Panc1 (cell line): ENCODE data around the gene BMAL1. TPM values are rescaled to one million over a fixed set of nuclear protein-coding genes. Genes with fewer than 3 reads are reported as not detected.

Source experiments
- ATAC-seq: fragments of 200-7000 bp; cut with Tn5 transposase; 2 replicates; pipeline ENCODE4 v1.9.1; 2020; ENCODE audit warnings: mild to moderate bottlenecking, moderate library complexity
- BruUV-seq: library from RNA; stranded (reverse); fragments of 400-500 nt; replicated peaks from 2 replicates; lab custom pipeline; 2021; lab: Mats Ljungman, UMichigan
- CTCF ChIA-PET: fragments of 300-600 bp; sonication (Branson Sonifier 250); formaldehyde crosslinking; loops from one replicate; lab custom pipeline; 2022; ENCODE audit warnings: antibody characterized with exemption; lab: Charles Lee
- POLR2A ChIA-PET: fragments of 300-600 bp; sonication (Branson Sonifier 250); formaldehyde crosslinking; loops from one replicate; lab custom pipeline; 2022; ENCODE audit warnings: antibody characterized with exemption; lab: Charles Lee
- DNase-seq: peaks from one replicate; pipeline ENCODE4 v3.0.0-alpha.2; 2010; ENCODE audit warnings: low read depth, low spot score
- H3K27ac ChIP-seq: 2 replicates; pipeline ENCODE4 v1.5.1; 2011; ENCODE audit warnings: mild to moderate bottlenecking, low read length, inconsistent platforms
- H3K27me3 ChIP-seq: fragments of 200-500 bp; sonication (Bioruptor generic); 2 replicates; pipeline ENCODE4 v1.6.0; 2014; ENCODE audit warnings: low read length, inconsistent platforms; ENCODE audit not compliant: control insufficient read depth, insufficient read depth
- H3K36me3 ChIP-seq: fragments of 200-500 bp; sonication (Bioruptor generic); 2 replicates; pipeline ENCODE4 v1.5.1; 2014; ENCODE audit warnings: inconsistent platforms, mild to moderate bottlenecking, low read length, moderate library complexity; ENCODE audit not compliant: control insufficient read depth, insufficient read depth
- H3K4me1 ChIP-seq: 2 replicates; pipeline ENCODE4 v1.5.1; 2011; ENCODE audit warnings: inconsistent platforms, mild to moderate bottlenecking, low read length, moderate library complexity; ENCODE audit not compliant: control insufficient read depth, insufficient read depth
- H3K4me3 ChIP-seq, 2 experiments: 2 replicates each; pipeline ENCODE4 v1.5.1; 2011 to 2012; ENCODE audit warnings: low read depth in 2 of 2, low read length in 2 of 2, mild to moderate bottlenecking in 2 of 2, inconsistent platforms in 1 of 2, moderate library complexity in 1 of 2
- H3K9me3 ChIP-seq: fragments of 200-500 bp; sonication (Bioruptor generic); 2 replicates; pipeline ENCODE4 v1.5.1; 2014; ENCODE audit warnings: low read depth, mild to moderate bottlenecking, inconsistent platforms, low read length, moderate library complexity; ENCODE audit not compliant: control insufficient read depth, insufficient read depth
- POLR2AphosphoS5 ChIP-seq: IDR thresholded peaks from 2 replicates; pipeline ENCODE4 v1.6.1; 2012; ENCODE audit warnings: mild to moderate bottlenecking, low read depth, low read length, moderate library complexity
- REST ChIP-seq, 2 experiments: IDR thresholded peaks; 2 replicates each; pipeline ENCODE4 v1.6.1; 2011 to 2012; ENCODE audit warnings: low read depth in 2 of 2, control low read depth in 1 of 2, low read length in 1 of 2, mild to moderate bottlenecking in 1 of 2, moderate library complexity in 1 of 2; ENCODE audit not compliant: insufficient read depth in 1 of 2
- SIN3A ChIP-seq: IDR thresholded peaks from 2 replicates; pipeline ENCODE4 v1.6.1; 2012; ENCODE audit warnings: low read depth, mild to moderate bottlenecking, low read length, moderate library complexity, borderline replicate concordance; ENCODE audit not compliant: insufficient read depth
- TCF7L2 ChIP-seq: IDR thresholded peaks from 2 replicates; pipeline ENCODE4 v1.6.1; 2011; ENCODE audit warnings: mild to moderate bottlenecking, low read depth, low read length, inconsistent platforms
- in situ Hi-C: cut with HindIII; loops from 2 replicates; pipeline ENCODE4 v1.10.0; 2016; ENCODE audit warnings: low sequenced_read_pairs, low pct_unique_long_range_greater_than_20kb
- intact Hi-C: fragments of 100-400 bp; cut with micrococcal nuclease; formaldehyde crosslinking; loops from one replicate; pipeline ENCODE4 v1.10.0; 2022; ENCODE audit not compliant: unreplicated experiment
- total RNA-seq: library from RNA; stranded (reverse); gene quantifications from one replicate; pipeline ENCODE4 v1.2.1, GENCODE V29; 2021; ENCODE audit not compliant: unreplicated experiment
- TF ChIP-seq, protein P1 (sequence below): fragments of 450-650 bp; IDR thresholded peaks from 2 replicates; pipeline ENCODE4 v1.5.1; 2017; ENCODE audit warnings: mild to moderate bottlenecking

BMAL1 gene
- total RNA-seq, 1 experiment from 2014 or later, result 9.3 TPM

GRCh38 chr11:13366266-13367026, 88.9 kb downstream of the BMAL1 start:
- in situ Hi-C loops, result no loop called here
- POLR2A ChIA-PET, result no interaction called here
- CTCF ChIA-PET, result no interaction called here
- no peak for TF ChIP-seq POLR2AphosphoS5
- TF ChIP-seq REST (IDR thresholded peaks at IDR 0.05; ENCODE audit: insufficient read depth in 1 of 2, low read depth in 2 of 2, low read length in 1 of 2), result no peak
- no peak for TF ChIP-seq SIN3A
- TF ChIP-seq TCF7L2, result no peak
- TF ChIP-seq, protein P1, sequence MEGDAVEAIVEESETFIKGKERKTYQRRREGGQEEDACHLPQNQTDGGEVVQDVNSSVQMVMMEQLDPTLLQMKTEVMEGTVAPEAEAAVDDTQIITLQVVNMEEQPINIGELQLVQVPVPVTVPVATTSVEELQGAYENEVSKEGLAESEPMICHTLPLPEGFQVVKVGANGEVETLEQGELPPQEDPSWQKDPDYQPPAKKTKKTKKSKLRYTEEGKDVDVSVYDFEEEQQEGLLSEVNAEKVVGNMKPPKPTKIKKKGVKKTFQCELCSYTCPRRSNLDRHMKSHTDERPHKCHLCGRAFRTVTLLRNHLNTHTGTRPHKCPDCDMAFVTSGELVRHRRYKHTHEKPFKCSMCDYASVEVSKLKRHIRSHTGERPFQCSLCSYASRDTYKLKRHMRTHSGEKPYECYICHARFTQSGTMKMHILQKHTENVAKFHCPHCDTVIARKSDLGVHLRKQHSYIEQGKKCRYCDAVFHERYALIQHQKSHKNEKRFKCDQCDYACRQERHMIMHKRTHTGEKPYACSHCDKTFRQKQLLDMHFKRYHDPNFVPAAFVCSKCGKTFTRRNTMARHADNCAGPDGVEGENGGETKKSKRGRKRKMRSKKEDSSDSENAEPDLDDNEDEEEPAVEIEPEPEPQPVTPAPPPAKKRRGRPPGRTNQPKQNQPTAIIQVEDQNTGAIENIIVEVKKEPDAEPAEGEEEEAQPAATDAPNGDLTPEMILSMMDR, result no peak
- DNase-seq (no peak), ATAC-seq (no peak)
- H3K27ac ChIP-seq, result no peak overlapping the region
- no peaks in the 10 kb centered on the region for H3K36me3 ChIP-seq
- no peaks in the 10 kb centered on the region for H3K4me1 ChIP-seq
- BruUV-seq, result no TSS peak
- intact Hi-C loops, result no loop called here
- no peak overlapping the region for H3K4me3 ChIP-seq
- no peaks in the 10 kb centered on the region for H3K9me3 ChIP-seq
- H3K27me3 ChIP-seq, result no peaks in the 10 kb centered on the region

- Histone ChIP-seq H3K27me3 (no peaks in the 10 kb centered on the region), H3K9me3 (no peaks in the 10 kb centered on the region), H3K27ac (no peak overlapping the region), H3K36me3 (no peaks in the 10 kb centered on the region), H3K4me1 (no peaks in the 10 kb centered on the region), H3K4me3 (no peak overlapping the region)
- ChIA-PET POLR2A (no interaction called here), CTCF (no interaction called here)
- DNase-seq, result no peak
- BruUV-seq, result no TSS peak
- no peak for TF ChIP-seq SIN3A
- TF ChIP-seq, protein P1, result no peak
- no peak for TF ChIP-seq TCF7L2
- no peak for TF ChIP-seq POLR2AphosphoS5
- no peak for TF ChIP-seq REST (IDR thresholded peaks at IDR 0.05; ENCODE audit: insufficient read depth in 1 of 2, low read depth in 2 of 2, low read length in 1 of 2)
- in situ Hi-C loops, result no loop called here
- ATAC-seq, result no peak
- intact Hi-C loops, result no loop called here
Observed at GRCh38 chr11:13367115-13367514, 89.5 kb downstream of the BMAL1 start.
